Measurements from ENCODE around the gene UBE2S. TPM values are rescaled to one million over a fixed set of nuclear protein-coding genes. Genes with fewer than 3 reads are reported as not detected.

The UBE2S gene
- total RNA-seq, 1 donor from 2014 or later: 224 TPM

DNA sequence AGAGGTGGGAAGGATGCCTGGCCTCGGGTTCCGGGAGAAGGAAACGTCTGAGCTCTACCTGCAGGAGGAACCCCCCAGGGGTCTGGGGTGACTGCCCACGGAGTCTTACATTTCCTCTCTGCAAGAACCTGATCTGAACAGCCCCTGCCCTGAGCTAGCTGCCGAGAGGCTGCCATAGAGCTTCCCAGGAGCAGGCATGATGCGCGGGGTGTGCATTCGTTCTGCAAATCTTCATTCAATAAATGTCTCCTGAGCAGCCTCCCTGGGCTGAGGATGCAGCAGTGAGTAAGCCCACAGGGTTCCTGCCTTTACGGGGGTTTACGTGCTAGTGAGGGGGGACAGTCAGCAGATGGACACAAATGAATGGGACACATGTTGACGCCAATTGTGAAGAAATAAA lies 37.1 kb upstream of the UBE2S start:
- Mint-ChIP-seq H3K9me3 (no peaks in the 10 kb centered on the region), H3K4me3 (no peak overlapping the region), H3K36me3 (ENCODE audit: low read depth) (no peaks in the 10 kb centered on the region), H3K4me1 (ENCODE audit: low read depth) (peaks cover 10% of the 10 kb centered on the region), H3K27ac (no peak overlapping the region), H3K27me3 (ENCODE audit: insufficient read depth) (peaks cover 55% of the 10 kb centered on the region)
- intact Hi-C loops (cut with micrococcal nuclease): loop anchor here (5.0 kb wide), 1 partner anchor 282 kb away; no protein-coding TSS in a partner anchor
- no peak for DNase-seq (ENCODE audit: low spot score)

GRCh38 chr19:55443824-55444480 lies 36.4 kb upstream of the UBE2S start:
- intact Hi-C loops (cut with micrococcal nuclease): loop anchor here (5.0 kb wide), 1 partner anchor 282 kb away; no protein-coding TSS in a partner anchor
- no peak for DNase-seq (ENCODE audit: low spot score)
- Mint-ChIP-seq H3K4me3 (no peak overlapping the region), H3K27me3 (ENCODE audit: insufficient read depth) (peaks cover 62% of the 10 kb centered on the region), H3K9me3 (no peaks in the 10 kb centered on the region), H3K4me1 (ENCODE audit: low read depth) (peaks cover 10% of the 10 kb centered on the region), H3K27ac (no peak overlapping the region), H3K36me3 (ENCODE audit: low read depth) (no peaks in the 10 kb centered on the region)

- no peak for DNase-seq (ENCODE audit: low spot score)
- peaks cover 10% of the 10 kb centered on the region for H3K4me1 Mint-ChIP-seq (ENCODE audit: low read depth)
- H3K27me3 Mint-ChIP-seq (ENCODE audit: insufficient read depth): peaks cover 64% of the 10 kb centered on the region
- no peak within 1 kb of the TSS for H3K4me3 Mint-ChIP-seq
- intact Hi-C loops (cut with micrococcal nuclease): loop anchor here (5.0 kb wide), 1 partner anchor 281 kb away; no protein-coding TSS in a partner anchor
- no peaks in the 10 kb centered on the region for H3K9me3 Mint-ChIP-seq
- no peaks in the 10 kb centered on the region for H3K36me3 Mint-ChIP-seq (ENCODE audit: low read depth)
- H3K27ac Mint-ChIP-seq: no peak within 1 kb of the TSS
Observed at GRCh38 chr19:55443045-55443823, 35.6 kb upstream of the UBE2S start, which contains the start of gene SHISA7. TSS of gene SHISA7 (minus strand) at chr19:55443300. CDS start at chr19:55442863, 437 bp downstream.

GRCh38 chr19:55442372-55442961 lies 34.9 kb upstream of the UBE2S start:
- Mint-ChIP-seq H3K9me3 (no peaks in the 10 kb centered on the region), H3K4me1 (ENCODE audit: low read depth) (peaks cover 10% of the 10 kb centered on the region), H3K27me3 (ENCODE audit: insufficient read depth) (peaks cover 64% of the 10 kb centered on the region), H3K4me3 (no peak overlapping the region), H3K36me3 (ENCODE audit: low read depth) (no peaks in the 10 kb centered on the region), H3K27ac (no peak overlapping the region)
- DNase-seq (ENCODE audit: low spot score): no peak
- intact Hi-C loops (cut with micrococcal nuclease): loop anchor here (5.0 kb wide), 1 partner anchor 280 kb away; no protein-coding TSS in a partner anchor

- no peak overlapping the region for H3K4me3 Mint-ChIP-seq
- no peaks in the 10 kb centered on the region for H3K9me3 Mint-ChIP-seq
- no peak overlapping the region for H3K27ac Mint-ChIP-seq
- no peaks in the 10 kb centered on the region for H3K36me3 Mint-ChIP-seq (ENCODE audit: low read depth)
- no peak for DNase-seq (ENCODE audit: low spot score)
- intact Hi-C loops (cut with micrococcal nuclease): loop anchor here (5.0 kb wide), 1 partner anchor 280 kb away; no protein-coding TSS in a partner anchor
- peaks cover 15% of the 10 kb centered on the region for H3K4me1 Mint-ChIP-seq (ENCODE audit: low read depth)
- H3K27me3 Mint-ChIP-seq (ENCODE audit: insufficient read depth): peaks cover 64% of the 10 kb centered on the region
Observed at GRCh38 chr19:55441692-55442321, 34.2 kb upstream of the UBE2S start.

DNA sequence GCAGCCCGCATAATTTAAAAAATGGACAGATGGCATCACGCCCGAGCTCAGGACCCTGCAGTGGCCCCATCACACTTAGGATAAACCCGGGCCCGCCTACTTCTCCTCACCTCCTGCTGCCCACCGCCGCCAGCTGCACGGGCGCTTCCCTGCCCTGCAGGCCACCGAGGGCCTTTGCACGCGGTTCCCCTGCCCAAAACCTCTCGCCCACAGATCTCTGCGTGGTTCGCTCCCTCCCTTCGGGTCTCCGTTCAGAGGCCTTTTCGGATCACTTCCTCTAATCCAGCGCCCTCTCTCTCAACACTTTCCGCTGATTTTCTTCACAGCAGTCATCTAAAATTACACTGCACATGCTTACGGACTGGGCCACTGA lies 33.7 kb upstream of the UBE2S start:
- Mint-ChIP-seq H3K27me3 (ENCODE audit: insufficient read depth) (peaks cover 66% of the 10 kb centered on the region), H3K4me1 (ENCODE audit: low read depth) (peaks cover 17% of the 10 kb centered on the region), H3K36me3 (ENCODE audit: low read depth) (no peaks in the 10 kb centered on the region), H3K27ac (no peak overlapping the region), H3K4me3 (no peak overlapping the region), H3K9me3 (no peaks in the 10 kb centered on the region)
- intact Hi-C loops (cut with micrococcal nuclease): loop anchor here (5.0 kb wide), 1 partner anchor 279 kb away; no protein-coding TSS in a partner anchor
- DNase-seq (ENCODE audit: low spot score): no peak

DNA sequence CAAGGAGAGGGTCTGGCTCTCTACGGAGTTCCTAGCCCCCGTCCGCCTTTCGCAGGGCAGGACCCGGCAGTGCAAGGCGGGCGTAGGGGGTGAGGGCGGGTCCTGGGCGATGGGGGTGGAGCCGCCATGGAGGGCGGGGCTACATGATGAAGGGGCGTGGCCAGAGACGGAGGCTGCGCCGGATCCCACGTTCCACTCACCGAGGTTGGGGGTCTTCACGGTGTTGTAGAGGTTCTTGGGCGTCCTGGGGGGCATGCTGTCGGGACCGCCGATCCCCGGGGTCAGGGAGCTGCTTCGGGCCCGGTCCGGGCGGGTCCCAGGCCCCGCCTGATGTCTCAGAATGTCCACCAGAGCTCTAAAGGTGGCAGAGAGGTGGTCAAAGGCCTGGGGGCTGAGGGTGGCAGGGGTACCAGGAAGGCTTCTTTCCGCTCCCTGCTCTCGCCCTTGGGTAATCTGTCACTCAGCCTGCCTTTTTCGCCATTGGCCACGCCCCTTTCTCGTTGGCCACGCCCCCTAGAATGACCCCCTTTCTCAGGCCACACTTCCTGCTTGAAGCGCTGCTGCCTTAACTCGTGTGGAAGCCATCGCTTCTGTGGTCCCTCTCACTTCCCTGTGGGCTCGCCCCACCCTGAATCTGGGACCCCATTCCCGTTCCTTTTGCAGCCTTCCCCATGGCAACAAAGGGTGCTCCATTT lies 33.0 kb upstream of the UBE2S start:
- H3K27me3 Mint-ChIP-seq (ENCODE audit: insufficient read depth): peaks cover 61% of the 10 kb centered on the region
- peak overlapping the region; percentile 2 for H3K27ac Mint-ChIP-seq
- peaks cover 17% of the 10 kb centered on the region for H3K4me1 Mint-ChIP-seq (ENCODE audit: low read depth)
- DNase-seq (ENCODE audit: low spot score): no peak
- no peaks in the 10 kb centered on the region for H3K36me3 Mint-ChIP-seq (ENCODE audit: low read depth)
- intact Hi-C loops (cut with micrococcal nuclease): loop anchor here (5.0 kb wide), 1 partner anchor 278 kb away; no protein-coding TSS in a partner anchor
- no peaks in the 10 kb centered on the region for H3K9me3 Mint-ChIP-seq
- no peak overlapping the region for H3K4me3 Mint-ChIP-seq

DNA sequence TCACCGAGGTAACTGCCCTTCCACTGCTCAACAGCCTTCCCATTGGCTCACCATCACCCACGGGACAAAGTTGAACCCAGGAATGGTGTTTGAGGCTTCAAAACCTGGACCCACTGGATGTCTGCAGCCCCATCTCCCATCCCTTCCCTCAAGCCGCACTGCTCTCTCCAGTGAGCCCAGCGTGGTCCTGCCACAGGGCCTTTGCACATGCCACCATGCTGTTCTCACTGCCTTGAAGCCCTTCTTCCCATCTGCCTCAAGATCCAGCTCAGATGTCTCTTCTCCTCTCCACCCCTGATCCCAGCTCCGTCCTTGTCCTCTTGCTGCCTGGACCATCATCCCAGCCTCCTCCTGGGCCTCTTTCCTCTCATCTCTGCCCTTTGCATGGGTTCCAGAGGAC lies 31.5 kb upstream of the UBE2S start:
- H3K4me1 Mint-ChIP-seq (ENCODE audit: low read depth): peaks cover 17% of the 10 kb centered on the region
- intact Hi-C loops (cut with micrococcal nuclease): no loop called here
- no peaks in the 10 kb centered on the region for H3K36me3 Mint-ChIP-seq (ENCODE audit: low read depth)
- no peak overlapping the region for H3K27ac Mint-ChIP-seq
- no peak overlapping the region for H3K4me3 Mint-ChIP-seq
- peaks cover 47% of the 10 kb centered on the region for H3K27me3 Mint-ChIP-seq (ENCODE audit: insufficient read depth)
- no peaks in the 10 kb centered on the region for H3K9me3 Mint-ChIP-seq
- no peak for DNase-seq (ENCODE audit: low spot score)

DNA sequence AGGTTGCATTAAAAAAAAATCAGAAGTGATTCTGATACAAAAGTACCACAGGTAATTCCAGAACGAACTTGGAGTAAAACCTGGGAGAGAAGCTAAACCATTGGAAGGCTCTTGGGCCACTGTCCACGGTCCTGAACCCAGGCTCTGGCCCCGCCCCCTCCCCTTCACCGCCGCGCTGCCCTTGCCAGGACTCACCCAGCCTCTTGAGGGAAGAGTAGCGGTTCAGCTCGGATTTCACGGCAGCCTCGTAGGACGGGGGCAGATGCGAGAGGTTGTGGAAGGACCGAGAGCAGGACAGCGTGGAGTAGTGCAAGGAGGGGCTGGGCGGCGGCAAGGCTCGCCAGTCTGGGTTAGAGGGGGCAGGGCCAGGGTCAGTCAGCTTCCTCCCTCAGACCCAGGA lies 29.8 kb upstream of the UBE2S start:
- peaks cover 34% of the 10 kb centered on the region for H3K27me3 Mint-ChIP-seq (ENCODE audit: insufficient read depth)
- DNase-seq (ENCODE audit: low spot score): no peak
- H3K4me3 Mint-ChIP-seq: no peak overlapping the region
- H3K27ac Mint-ChIP-seq: no peak overlapping the region
- H3K36me3 Mint-ChIP-seq (ENCODE audit: low read depth): no peaks in the 10 kb centered on the region
- H3K4me1 Mint-ChIP-seq (ENCODE audit: low read depth): peaks cover 17% of the 10 kb centered on the region
- intact Hi-C loops (cut with micrococcal nuclease): no loop called here
- H3K9me3 Mint-ChIP-seq: no peaks in the 10 kb centered on the region

DNA sequence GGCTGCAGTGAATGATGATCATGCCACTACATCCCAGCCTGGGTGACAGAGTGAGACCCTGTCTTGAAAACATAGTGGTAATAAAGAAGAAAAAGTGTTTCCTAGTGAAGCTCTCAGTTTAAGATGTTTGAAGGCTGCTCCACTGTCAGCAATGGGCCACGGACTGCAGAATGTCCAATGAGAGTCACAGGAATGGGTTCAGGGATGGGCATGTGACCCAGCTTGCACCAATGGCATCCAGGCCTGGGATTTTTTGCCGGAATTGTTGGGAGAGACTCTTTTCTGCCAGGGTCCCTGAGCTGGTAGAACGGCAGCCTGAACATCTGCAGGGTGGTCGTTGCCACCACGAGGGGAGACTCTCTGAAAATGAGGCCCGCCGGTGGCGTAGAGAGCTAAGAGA lies 29.3 kb upstream of the UBE2S start:
- peaks cover 17% of the 10 kb centered on the region for H3K4me1 Mint-ChIP-seq (ENCODE audit: low read depth)
- no peak overlapping the region for H3K27ac Mint-ChIP-seq
- no peaks in the 10 kb centered on the region for H3K36me3 Mint-ChIP-seq (ENCODE audit: low read depth)
- H3K4me3 Mint-ChIP-seq: no peak overlapping the region
- intact Hi-C loops (cut with micrococcal nuclease): no loop called here
- peaks cover 31% of the 10 kb centered on the region for H3K27me3 Mint-ChIP-seq (ENCODE audit: insufficient read depth)
- no peak for DNase-seq (ENCODE audit: low spot score)
- H3K9me3 Mint-ChIP-seq: no peaks in the 10 kb centered on the region

GRCh38 chr19:55435020-55435419 lies 27.4 kb upstream of the UBE2S start:
- no peaks in the 10 kb centered on the region for H3K9me3 Mint-ChIP-seq
- H3K4me3 Mint-ChIP-seq: no peak overlapping the region
- H3K4me1 Mint-ChIP-seq (ENCODE audit: low read depth): peaks cover 7% of the 10 kb centered on the region
- H3K27me3 Mint-ChIP-seq (ENCODE audit: insufficient read depth): peaks cover 18% of the 10 kb centered on the region
- no peak overlapping the region for H3K27ac Mint-ChIP-seq
- intact Hi-C loops (cut with micrococcal nuclease): no loop called here
- no peak for DNase-seq (ENCODE audit: low spot score)
- H3K36me3 Mint-ChIP-seq (ENCODE audit: low read depth): no peaks in the 10 kb centered on the region

GRCh38 chr19:55434356-55434919 lies 26.9 kb upstream of the UBE2S start:
- H3K27me3 Mint-ChIP-seq (ENCODE audit: insufficient read depth): peaks cover 13% of the 10 kb centered on the region
- no peak for DNase-seq (ENCODE audit: low spot score)
- H3K4me3 Mint-ChIP-seq: no peak overlapping the region
- no peaks in the 10 kb centered on the region for H3K9me3 Mint-ChIP-seq
- no peaks in the 10 kb centered on the region for H3K36me3 Mint-ChIP-seq (ENCODE audit: low read depth)
- no peak overlapping the region for H3K27ac Mint-ChIP-seq
- intact Hi-C loops (cut with micrococcal nuclease): no loop called here
- H3K4me1 Mint-ChIP-seq (ENCODE audit: low read depth): peaks cover 7% of the 10 kb centered on the region
